HG03039 (cell line): ENCODE measurements around the gene POTEF.
A peak's percentile ranks its signal among the peaks of the same experiment; 100 is the strongest.
"Not testable (repeated sequence)": the region's sequence is repeated elsewhere in the genome, so short reads cannot be mapped to it uniquely, and the experiment has no call there.

Experiments used
- ATAC-seq: cut with Tn5 transposase; IDR thresholded peaks from one replicate; pipeline ENCODE4 v1.9.1; 2021; ENCODE audit warnings: mild to moderate bottlenecking, moderate library complexity; ENCODE audit not compliant: unreplicated experiment

Gene POTEF

GRCh38 chr2:130129120-130129829 lies at the start of gene POTEF:
POTEF (minus strand) TSS chr2:130129222; CDS start chr2:130120515, 8,707 bp downstream.
- ATAC-seq = not testable (repeated sequence)

- ATAC-seq = peak; percentile 85
Observed at GRCh38 chr2:130174866-130175265, 45.8 kb upstream of the POTEF start.

GRCh38 chr2:130169896-130170295 lies 40.9 kb upstream of the POTEF start:
- no peak for ATAC-seq

- not testable (repeated sequence) for ATAC-seq
Observed at GRCh38 chr2:130169163-130169562, 40.1 kb upstream of the POTEF start.

GRCh38 chr2:130166611-130167010 lies 37.6 kb upstream of the POTEF start:
- ATAC-seq = not testable (repeated sequence)

GRCh38 chr2:130165293-130166016 lies 36.4 kb upstream of the POTEF start:
- no peak for ATAC-seq

- no peak for ATAC-seq
Observed at GRCh38 chr2:130162968-130163367, 33.9 kb upstream of the POTEF start.

- ATAC-seq = not testable (repeated sequence)
Observed at GRCh38 chr2:130162486-130162885, 33.5 kb upstream of the POTEF start.

- ATAC-seq = not testable (repeated sequence)
Observed at GRCh38 chr2:130160838-130161705, 32.0 kb upstream of the POTEF start.

GRCh38 chr2:130160131-130160530 lies 31.1 kb upstream of the POTEF start:
- no peak for ATAC-seq

GRCh38 chr2:130159376-130159775 lies 30.4 kb upstream of the POTEF start:
- ATAC-seq = not testable (repeated sequence)

- no peak for ATAC-seq
Observed at GRCh38 chr2:130158631-130159030, 29.6 kb upstream of the POTEF start.

- ATAC-seq = peak; percentile 74
Observed at GRCh38 chr2:130157825-130158514, 28.9 kb upstream of the POTEF start.

GRCh38 chr2:130157354-130157753 lies 28.3 kb upstream of the POTEF start:
- ATAC-seq = not testable (repeated sequence)

- ATAC-seq = no peak
Observed at GRCh38 chr2:130156624-130157004, 27.6 kb upstream of the POTEF start.

GRCh38 chr2:130155956-130156623 lies 27.1 kb upstream of the POTEF start:
- ATAC-seq = not testable (repeated sequence)

- ATAC-seq = no peak
Observed at GRCh38 chr2:130154773-130155765, 26.0 kb upstream of the POTEF start.

- not testable (repeated sequence) for ATAC-seq
Observed at GRCh38 chr2:130154423-130154770, 25.4 kb upstream of the POTEF start.
